Endothelial cell of umbilical vein (primary cell): ENCODE measurements around the gene NSFL1C. TPM values are rescaled to one million over a fixed set of nuclear protein-coding genes. Genes with fewer than 3 reads are reported as not detected.

Experiments used
- BruUV-seq: library from RNA; stranded (reverse); fragments of 400-500 nt; replicated peaks from 2 replicates; lab custom pipeline; 2021; lab: Mats Ljungman, UMichigan
- CTCF ChIA-PET: fragments of 300-600, 350-600 bp; sonication (Branson Sonifier 250); formaldehyde crosslinking; loops from one replicate; lab custom pipeline; 2021; ENCODE audit warnings: antibody characterized with exemption, inconsistent platforms; lab: Charles Lee
- POLR2A ChIA-PET: fragments of 300-600, 350-600 bp; sonication (Branson Sonifier 250); formaldehyde crosslinking; loops from one replicate; lab custom pipeline; 2021; ENCODE audit warnings: antibody characterized with exemption, inconsistent platforms; lab: Charles Lee
- DNase-seq: peaks from one replicate; pipeline ENCODE4 v3.0.0-alpha.2; 2011; ENCODE audit warnings: low read depth, low spot score
- FAIRE-seq: peaks from 2 replicates; lab custom pipeline; 2011; peaks lifted over from hg19 to GRCh38; lab: Jason Lieb, UNC
- H2AFZ ChIP-seq: 2 replicates; pipeline ENCODE4 v1.6.0; 2012; ENCODE audit warnings: low read depth, low read length, control low read depth, inconsistent platforms
- H3K27ac ChIP-seq: 2 replicates; pipeline ENCODE4 v1.5.1; 2011; ENCODE audit warnings: low read depth, mild to moderate bottlenecking, control low read depth, low read length, moderate library complexity; ENCODE audit not compliant: insufficient read depth
- H3K27me3 ChIP-seq, 2 experiments: 2 replicates each; pipeline versions ENCODE4 v1.6.0 to v1.6.1; 2011; ENCODE audit warnings: low read length in 2 of 2, mixed read lengths in 1 of 2; ENCODE audit not compliant: control insufficient read depth in 2 of 2, insufficient read depth in 2 of 2
- H3K36me3 ChIP-seq, 2 experiments: 2 replicates in 1 of 2; 3 replicates in 1 of 2; pipeline ENCODE4 v1.5.1; 2011; ENCODE audit warnings: low read length in 2 of 2, mild to moderate bottlenecking in 1 of 2, moderate library complexity in 1 of 2; ENCODE audit not compliant: control insufficient read depth in 2 of 2, insufficient read depth in 2 of 2; ENCODE audit errors: extremely low read depth in 1 of 2
- H3K4me1 ChIP-seq: 3 replicates; pipeline ENCODE4 v1.5.1; 2011; ENCODE audit warnings: mild to moderate bottlenecking, low read length; ENCODE audit not compliant: control insufficient read depth, insufficient read depth; ENCODE audit errors: extremely low read depth
- H3K4me2 ChIP-seq: 2 replicates; pipeline ENCODE4 v1.6.1; 2011; ENCODE audit warnings: low read length, control low read depth, mixed read lengths; ENCODE audit not compliant: insufficient read depth
- H3K4me3 ChIP-seq, 3 experiments: fragments of 200-600 bp in 1 of 3; sonication (generic), shearing (Covaris generic) in 1 of 3; replicated peaks in 1 of 3; 2 replicates each; pipeline ENCODE4 v1.5.1; 2011 to 2016; ENCODE audit warnings: control low read depth in 3 of 3, low read length in 3 of 3, mild to moderate bottlenecking in 2 of 3, inconsistent platforms in 1 of 3, low read depth in 1 of 3, moderate library complexity in 1 of 3; ENCODE audit not compliant: insufficient read depth in 1 of 3
- H3K79me2 ChIP-seq: 2 replicates; pipeline ENCODE4 v1.6.0; 2012; ENCODE audit warnings: low read length, inconsistent platforms; ENCODE audit not compliant: control insufficient read depth, insufficient read depth
- H3K9ac ChIP-seq: replicated peaks from 2 replicates; pipeline ENCODE3; 2011; ENCODE audit warnings: low read length, control low read depth; ENCODE audit not compliant: insufficient read depth; ENCODE audit errors: extremely low read depth
- H3K9me1 ChIP-seq: replicated peaks from 3 replicates; pipeline ENCODE4 v1.6.0; 2011; ENCODE audit warnings: mild to moderate bottlenecking, low read length; ENCODE audit not compliant: control insufficient read depth, insufficient read depth; ENCODE audit errors: extremely low read depth
- H3K9me3 ChIP-seq: replicated peaks from 2 replicates; pipeline ENCODE4 v1.5.1; 2012; ENCODE audit warnings: low read length, inconsistent platforms; ENCODE audit not compliant: control insufficient read depth, insufficient read depth
- H4K20me1 ChIP-seq: replicated peaks from 2 replicates; pipeline ENCODE3; 2011; ENCODE audit warnings: mild to moderate bottlenecking, low read length; ENCODE audit not compliant: control insufficient read depth, insufficient read depth; ENCODE audit errors: extremely low read depth
- EZH2 ChIP-seq: IDR thresholded peaks from 2 replicates; pipeline ENCODE4 v1.6.1; 2012; ENCODE audit warnings: borderline replicate concordance, low read depth, mild to moderate bottlenecking, moderate library complexity, low read length, inconsistent platforms; ENCODE audit not compliant: severe bottlenecking
- FOS ChIP-seq: IDR thresholded peaks from 2 replicates; pipeline ENCODE4 v1.6.1; 2011; ENCODE audit warnings: mild to moderate bottlenecking, low read length, moderate library complexity, borderline replicate concordance; ENCODE audit not compliant: insufficient read depth
- GATA2 ChIP-seq: IDR thresholded peaks from 2 replicates; pipeline ENCODE4 v1.7.0; 2011; ENCODE audit warnings: low read depth, mild to moderate bottlenecking, moderate library complexity, mixed read lengths, low read length; ENCODE audit not compliant: insufficient read length, insufficient read depth
- JUN ChIP-seq: IDR thresholded peaks from 2 replicates; pipeline ENCODE4 v1.6.1; 2011; ENCODE audit warnings: borderline replicate concordance, low read depth; ENCODE audit not compliant: insufficient read length, insufficient read depth
- MYC ChIP-seq: IDR thresholded peaks from one replicate; pipeline ENCODE4 v1.6.1; 2011; ENCODE audit warnings: mild to moderate bottlenecking, low read depth, low read length
- POLR2A ChIP-seq: IDR thresholded peaks from 2 replicates; pipeline ENCODE4 v1.6.1; 2012; ENCODE audit warnings: low read depth, mild to moderate bottlenecking, control low read depth, low read length
- POLR2AphosphoS5 ChIP-seq: IDR thresholded peaks from 2 replicates; pipeline ENCODE4 v1.6.1; 2012; ENCODE audit warnings: low read depth, mild to moderate bottlenecking, control low read depth, low read length, moderate library complexity; ENCODE audit not compliant: insufficient read depth
- dilution Hi-C: fragments of 300-500 bp; cut with MboI; formaldehyde crosslinking; loops from one replicate; pipeline ENCODE4 v1.15.0; 2019; ENCODE audit warnings: low sequenced_read_pairs; ENCODE audit not compliant: extremely low pct_ligation_motif_present
- intact Hi-C: fragments of 100-400 bp; cut with micrococcal nuclease; formaldehyde crosslinking; loops from one replicate; pipeline ENCODE4 v1.10.0; 2022
- polyA plus RNA-seq, 4 experiments: library from polyadenylated mRNA; depleted of rRNA in 3 of 4; stranded (reverse) in 3 of 4; unstranded in 1 of 4; fragments of >200 nt; gene quantifications; 2 replicates each; pipeline versions ENCODE4 v1.2.1 to v1.2.3, GENCODE V29; 2011 to 2012; ENCODE audit warnings: missing spikeins in 1 of 4
- total RNA-seq: library from RNA; stranded (reverse); gene quantifications from 2 replicates; pipeline ENCODE4 v1.2.3, GENCODE V29; 2021
- TF ChIP-seq, protein P1 (sequence below), 2 donors: IDR thresholded peaks; 1 replicate in 1 of 2; 2 replicates in 1 of 2; pipeline ENCODE4 v1.5.1; 2011; ENCODE audit warnings: low read length in 2 of 2, mild to moderate bottlenecking in 2 of 2, moderate library complexity in 2 of 2, control low read depth in 1 of 2, inconsistent platforms in 1 of 2, low read depth in 1 of 2; ENCODE audit not compliant: insufficient read depth in 1 of 2; ENCODE audit errors: extremely low read depth in 1 of 2
- TF ChIP-seq, protein P2 (sequence below): IDR thresholded peaks from 2 replicates; pipeline ENCODE4 v1.6.1; 2011; ENCODE audit not compliant: insufficient read depth, insufficient read length

The NSFL1C gene
- total and polyA plus RNA-seq, 2 donors (not counting 3 experiments of a cell fraction or from before 2014, with no cell fraction given), result 27.3 to 95.7 TPM

DNA sequence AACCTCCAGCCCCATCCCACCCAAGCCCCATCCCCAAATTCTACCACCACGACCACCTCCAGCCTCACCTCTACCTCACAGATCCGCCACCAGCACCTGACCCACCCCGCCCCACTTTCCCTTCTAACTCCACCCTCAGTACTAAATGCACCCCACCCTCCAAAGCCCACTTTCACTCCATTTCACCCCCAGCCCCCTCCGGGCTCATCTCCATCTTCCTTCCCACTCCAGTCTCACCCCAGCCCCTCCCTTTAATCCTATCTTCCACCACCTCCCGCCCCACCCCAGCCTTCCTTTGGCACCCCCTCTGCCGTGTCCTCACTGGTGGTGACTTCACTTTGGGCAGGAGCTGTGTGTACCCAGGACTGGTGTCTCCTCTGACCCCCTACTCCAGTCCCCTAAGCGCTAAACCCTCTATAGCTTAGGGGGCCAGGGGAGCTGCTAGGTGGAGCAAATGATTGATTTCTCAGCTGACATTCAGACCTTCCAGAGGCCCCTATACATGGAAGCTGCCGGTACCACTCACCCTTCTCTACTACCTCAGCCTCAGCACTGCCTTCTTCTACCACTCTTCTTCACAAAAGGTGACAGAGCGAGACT, 2.8 kb upstream of the NSFL1C start:
- Histone ChIP-seq H3K79me2 (peaks cover 20% of the 10 kb centered on the region), H4K20me1 (peaks cover 4% of the 10 kb centered on the region), H3K9ac (peak overlapping the region; percentile 51), H3K9me3 (no peaks in the 10 kb centered on the region), H3K4me2 (peak overlapping the region; percentile 5), H3K9me1 (no peaks in the 10 kb centered on the region), H3K27me3 (no peaks in the 10 kb centered on the region), H3K4me1 (peaks cover 31% of the 10 kb centered on the region), H3K27ac (peak overlapping the region; percentile 75), H3K4me3 (no peak overlapping the region), H3K36me3 (peaks cover 0 to 2% of the 10 kb centered on the region in 2 experiments), H2AFZ (peak overlapping the region; percentile 20)
- DNase-seq, result no peak
- TF ChIP-seq EZH2 (no peak), FOS (no peak)
- BruUV-seq, result no TSS peak
- POLR2A ChIA-PET, result no interaction called here
- CTCF ChIA-PET, result interaction anchor here (1.6 to 14.3 kb wide), 5 partner anchors 34 to 308 kb away, joined by 4 to 229 read pairs (median 6); no protein-coding TSS in a partner anchor
- intact Hi-C loops (no loop called here), dilution Hi-C loops (no loop called here)
- no peak for FAIRE-seq

DNA sequence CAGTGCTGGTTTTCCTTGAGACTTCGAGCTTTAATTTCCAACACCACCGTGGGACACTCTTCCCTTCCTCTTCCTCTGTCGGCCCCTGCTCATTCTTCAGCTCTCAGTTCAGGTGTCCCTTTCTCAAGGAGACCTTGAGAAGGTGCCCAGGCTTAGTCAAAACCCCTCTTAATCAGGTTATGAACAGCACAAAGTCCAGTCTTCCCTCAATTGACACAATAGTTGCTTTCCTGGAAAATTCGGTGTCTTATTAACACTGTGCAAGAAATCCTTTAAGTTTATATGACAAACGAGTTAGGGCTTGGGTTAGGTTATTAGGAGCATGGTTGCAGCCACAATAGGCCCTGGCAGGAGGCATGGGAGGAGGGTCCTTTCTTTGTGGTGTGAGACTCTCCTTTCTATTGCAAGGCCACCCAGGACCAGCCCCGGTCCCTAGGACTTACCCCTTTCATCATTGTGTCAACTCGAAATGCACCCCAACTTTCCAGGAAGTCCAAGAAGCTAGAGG, 1.5 kb upstream of the NSFL1C start:
- POLR2A ChIA-PET, result no interaction called here
- peaks cover 4% of the 10 kb centered on the region for H4K20me1 ChIP-seq
- FAIRE-seq (no peak), DNase-seq (no peak)
- no peak overlapping the region for H3K4me3 ChIP-seq
- intact Hi-C loops, result no loop called here
- H3K9me1 ChIP-seq, result no peaks in the 10 kb centered on the region
- dilution Hi-C loops, result no loop called here
- no peak overlapping the region for H3K27ac ChIP-seq
- no peaks in the 10 kb centered on the region for H3K27me3 ChIP-seq
- no peaks in the 10 kb centered on the region for H3K9me3 ChIP-seq
- H3K4me1 ChIP-seq, result peaks cover 35% of the 10 kb centered on the region
- H3K4me2 ChIP-seq, result no peak overlapping the region
- peaks cover 0 to 5% of the 10 kb centered on the region in 2 experiments for H3K36me3 ChIP-seq
- peaks cover 32% of the 10 kb centered on the region for H3K79me2 ChIP-seq
- H2AFZ ChIP-seq, result no peak overlapping the region
- TF ChIP-seq POLR2A, result no peak
- TF ChIP-seq FOS, result no peak
- no peak for TF ChIP-seq POLR2AphosphoS5
- TF ChIP-seq, protein P1, sequence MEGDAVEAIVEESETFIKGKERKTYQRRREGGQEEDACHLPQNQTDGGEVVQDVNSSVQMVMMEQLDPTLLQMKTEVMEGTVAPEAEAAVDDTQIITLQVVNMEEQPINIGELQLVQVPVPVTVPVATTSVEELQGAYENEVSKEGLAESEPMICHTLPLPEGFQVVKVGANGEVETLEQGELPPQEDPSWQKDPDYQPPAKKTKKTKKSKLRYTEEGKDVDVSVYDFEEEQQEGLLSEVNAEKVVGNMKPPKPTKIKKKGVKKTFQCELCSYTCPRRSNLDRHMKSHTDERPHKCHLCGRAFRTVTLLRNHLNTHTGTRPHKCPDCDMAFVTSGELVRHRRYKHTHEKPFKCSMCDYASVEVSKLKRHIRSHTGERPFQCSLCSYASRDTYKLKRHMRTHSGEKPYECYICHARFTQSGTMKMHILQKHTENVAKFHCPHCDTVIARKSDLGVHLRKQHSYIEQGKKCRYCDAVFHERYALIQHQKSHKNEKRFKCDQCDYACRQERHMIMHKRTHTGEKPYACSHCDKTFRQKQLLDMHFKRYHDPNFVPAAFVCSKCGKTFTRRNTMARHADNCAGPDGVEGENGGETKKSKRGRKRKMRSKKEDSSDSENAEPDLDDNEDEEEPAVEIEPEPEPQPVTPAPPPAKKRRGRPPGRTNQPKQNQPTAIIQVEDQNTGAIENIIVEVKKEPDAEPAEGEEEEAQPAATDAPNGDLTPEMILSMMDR (IDR thresholded peaks at IDR 0.05; ENCODE audit: extremely low read depth in 1 of 2, insufficient read depth in 1 of 2, low read depth in 1 of 2, low read length in 2 of 2), result no peak
- no peak for TF ChIP-seq EZH2
- TF ChIP-seq GATA2, result no peak
- TF ChIP-seq MYC, result no peak
- TF ChIP-seq, protein P2, sequence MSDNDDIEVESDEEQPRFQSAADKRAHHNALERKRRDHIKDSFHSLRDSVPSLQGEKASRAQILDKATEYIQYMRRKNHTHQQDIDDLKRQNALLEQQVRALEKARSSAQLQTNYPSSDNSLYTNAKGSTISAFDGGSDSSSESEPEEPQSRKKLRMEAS, result no peak
- TF ChIP-seq JUN, result no peak
- CTCF ChIA-PET, result interaction anchor here (1.3 to 14.3 kb wide), 9 partner anchors 11 to 334 kb away, joined by 3 to 229 read pairs (median 6); partner anchors contain the start of gene SIRPB2
- no TSS peak for BruUV-seq
- no peak overlapping the region for H3K9ac ChIP-seq
